GM23338 (cell line): Measurements from ENCODE around the gene HMCN2.

Experiments used
- CTCF ChIP-seq, 2 experiments: fragments of 200-600 bp in 1 of 2; sonication (generic) in 1 of 2; conservative IDR thresholded peaks; 2 replicates each; pipeline versions ENCODE4 v1.5.1 to v1.6.1; 2016 to 2017; ENCODE audit warnings: antibody characterized with exemption in 2 of 2, low read depth in 2 of 2, mild to moderate bottlenecking in 2 of 2, moderate library complexity in 1 of 2
- EZH2 ChIP-seq: fragments of 200-600 bp; sonication (generic); IDR thresholded peaks from one replicate; pipeline ENCODE4 v1.8.0; 2017; ENCODE audit warnings: antibody characterized with exemption, mild to moderate bottlenecking, low read depth; ENCODE audit not compliant: unreplicated experiment
- EZH2phosphoT487 ChIP-seq: fragments of 200-600 bp; sonication (generic); IDR thresholded peaks from one replicate; pipeline ENCODE4 v1.8.1; 2018; ENCODE audit warnings: antibody characterized with exemption; ENCODE audit not compliant: unreplicated experiment
- JUNB ChIP-seq: IDR thresholded peaks from one replicate; pipeline ENCODE4 v1.6.1; 2016; ENCODE audit warnings: antibody characterized with exemption; ENCODE audit not compliant: unreplicated experiment
- POLR2AphosphoS5 ChIP-seq: IDR thresholded peaks from 2 replicates; pipeline ENCODE4 v1.6.1; 2016; ENCODE audit warnings: antibody characterized with exemption, low read depth
- REST ChIP-seq: IDR thresholded peaks from one replicate; pipeline ENCODE4 v1.6.1; 2018; ENCODE audit warnings: antibody characterized with exemption; ENCODE audit not compliant: unreplicated experiment
- STAT1 ChIP-seq: IDR thresholded peaks from one replicate; pipeline ENCODE4 v1.6.1; 2016; ENCODE audit warnings: antibody characterized with exemption; ENCODE audit not compliant: unreplicated experiment

- TF ChIP-seq JUNB (no peak), CTCF (conservative IDR thresholded peaks at IDR 0.05; ENCODE audit: low read depth in 2 of 2) (no peak), EZH2 (no peak), REST (no peak), POLR2AphosphoS5 (no peak), EZH2phosphoT487 (no peak), STAT1 (no peak)
Observed at GRCh38 chr9:130297371-130297770, 31.8 kb downstream of the HMCN2 start.
